C4-2B (cell line): ENCODE data around the gene STX5.

ENCODE experiments used
- CTCF ChIP-seq: fragments of 450-650 bp; conservative IDR thresholded peaks from 2 replicates; pipeline ENCODE4 v1.5.1; 2017; ENCODE audit warnings: mild to moderate bottlenecking
- ZFX ChIP-seq: fragments of 450-650 bp; IDR thresholded peaks from 2 replicates; pipeline ENCODE4 v1.6.1; 2017

GRCh38 chr11:62835336-62835735 lies 3.5 kb upstream of the STX5 start:
- TF ChIP-seq CTCF, result no peak
- TF ChIP-seq ZFX, result no peak
